Choroid plexus epithelial cell (primary cell): ENCODE data around the gene NLRP14.

Experiments used
- DNase-seq: peaks from one replicate; pipeline ENCODE4 v3.0.0-alpha.2; 2010; ENCODE audit warnings: low read depth
- H3K4me3 ChIP-seq: 2 replicates; pipeline ENCODE4 v1.5.1; 2011; ENCODE audit warnings: low read depth, mild to moderate bottlenecking, control low read depth, low read length, moderate library complexity
- TF ChIP-seq, protein P1 (sequence below): conservative IDR thresholded peaks from 2 replicates; pipeline ENCODE4 v1.5.1; 2011; ENCODE audit warnings: low read depth, mild to moderate bottlenecking, control low read depth, inconsistent platforms, low read length, moderate library complexity

NLRP14 gene

DNA sequence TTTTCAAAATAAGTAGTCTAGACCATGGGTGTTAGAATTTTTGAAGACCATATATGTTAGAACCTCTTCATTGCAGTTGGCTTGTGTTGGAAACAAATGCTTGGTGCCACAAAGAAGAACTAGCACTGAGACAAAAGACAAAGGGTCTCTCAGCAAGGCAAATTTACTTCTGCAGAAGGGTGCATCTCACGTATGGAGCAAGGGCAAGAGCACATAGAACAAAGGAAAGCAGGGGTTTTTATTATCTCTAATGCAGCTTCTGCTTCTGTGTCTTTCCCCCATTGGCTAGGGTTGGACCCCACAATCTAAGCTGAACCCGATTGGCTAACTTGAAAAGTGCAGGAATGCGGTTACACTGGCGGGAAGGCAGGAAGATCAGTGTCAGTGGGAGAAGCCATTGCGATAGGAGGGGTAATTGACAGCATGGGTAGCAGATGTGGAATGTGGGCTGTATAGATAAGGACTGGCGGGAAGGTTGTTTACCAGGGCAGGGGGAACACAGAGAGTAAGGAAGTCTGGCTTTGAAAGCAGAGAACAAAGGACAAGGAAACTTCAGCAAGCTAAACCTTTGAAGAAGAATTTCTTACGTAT lies 59.4 kb downstream of the NLRP14 start:
- TF ChIP-seq, protein P1, sequence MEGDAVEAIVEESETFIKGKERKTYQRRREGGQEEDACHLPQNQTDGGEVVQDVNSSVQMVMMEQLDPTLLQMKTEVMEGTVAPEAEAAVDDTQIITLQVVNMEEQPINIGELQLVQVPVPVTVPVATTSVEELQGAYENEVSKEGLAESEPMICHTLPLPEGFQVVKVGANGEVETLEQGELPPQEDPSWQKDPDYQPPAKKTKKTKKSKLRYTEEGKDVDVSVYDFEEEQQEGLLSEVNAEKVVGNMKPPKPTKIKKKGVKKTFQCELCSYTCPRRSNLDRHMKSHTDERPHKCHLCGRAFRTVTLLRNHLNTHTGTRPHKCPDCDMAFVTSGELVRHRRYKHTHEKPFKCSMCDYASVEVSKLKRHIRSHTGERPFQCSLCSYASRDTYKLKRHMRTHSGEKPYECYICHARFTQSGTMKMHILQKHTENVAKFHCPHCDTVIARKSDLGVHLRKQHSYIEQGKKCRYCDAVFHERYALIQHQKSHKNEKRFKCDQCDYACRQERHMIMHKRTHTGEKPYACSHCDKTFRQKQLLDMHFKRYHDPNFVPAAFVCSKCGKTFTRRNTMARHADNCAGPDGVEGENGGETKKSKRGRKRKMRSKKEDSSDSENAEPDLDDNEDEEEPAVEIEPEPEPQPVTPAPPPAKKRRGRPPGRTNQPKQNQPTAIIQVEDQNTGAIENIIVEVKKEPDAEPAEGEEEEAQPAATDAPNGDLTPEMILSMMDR, result no peak
- no peak for DNase-seq
- H3K4me3 ChIP-seq, result no peak overlapping the region

DNA sequence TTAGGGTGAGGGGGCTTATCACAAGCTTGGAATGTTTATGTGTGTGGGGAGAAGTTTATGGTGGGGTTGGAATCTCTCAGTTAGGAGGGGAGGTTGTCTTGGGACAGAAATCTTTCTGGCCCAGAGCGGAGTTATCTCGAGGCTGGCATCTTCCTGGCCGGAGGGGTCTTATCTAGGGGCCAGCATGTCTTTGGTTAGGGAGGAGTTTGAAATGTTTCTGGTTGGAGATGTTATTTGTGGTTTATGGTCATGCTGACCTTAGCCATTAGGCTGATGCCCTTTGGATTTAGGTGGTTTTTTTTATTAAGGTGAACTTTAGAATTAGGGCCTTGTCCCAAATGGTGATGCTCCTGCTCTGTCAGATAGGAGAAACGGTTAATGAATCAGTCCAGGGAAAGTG lies 60.6 kb downstream of the NLRP14 start:
- H3K4me3 ChIP-seq, result no peak overlapping the region
- no peak for DNase-seq
- TF ChIP-seq, protein P1, result no peak

DNA sequence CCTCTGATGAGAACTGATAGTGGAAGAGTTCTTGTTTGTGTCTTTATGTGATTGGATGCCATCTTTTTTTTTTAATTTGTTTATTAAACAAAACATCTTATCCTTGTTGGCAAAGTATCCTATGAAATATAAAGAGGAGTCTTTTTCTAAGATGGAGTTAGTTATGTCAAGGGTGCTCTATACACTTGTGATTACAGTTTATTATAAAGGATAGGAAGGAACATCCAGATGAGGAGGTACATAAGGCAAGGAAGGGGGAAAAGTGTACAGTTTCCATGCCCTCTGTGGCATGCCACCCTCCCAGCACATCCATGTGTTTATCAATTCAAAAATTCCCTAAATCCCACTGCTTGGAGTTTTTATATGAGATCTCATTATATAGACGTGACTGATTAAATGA lies 61.2 kb downstream of the NLRP14 start:
- DNase-seq, result no peak
- TF ChIP-seq, protein P1, result no peak
- no peak overlapping the region for H3K4me3 ChIP-seq

DNA sequence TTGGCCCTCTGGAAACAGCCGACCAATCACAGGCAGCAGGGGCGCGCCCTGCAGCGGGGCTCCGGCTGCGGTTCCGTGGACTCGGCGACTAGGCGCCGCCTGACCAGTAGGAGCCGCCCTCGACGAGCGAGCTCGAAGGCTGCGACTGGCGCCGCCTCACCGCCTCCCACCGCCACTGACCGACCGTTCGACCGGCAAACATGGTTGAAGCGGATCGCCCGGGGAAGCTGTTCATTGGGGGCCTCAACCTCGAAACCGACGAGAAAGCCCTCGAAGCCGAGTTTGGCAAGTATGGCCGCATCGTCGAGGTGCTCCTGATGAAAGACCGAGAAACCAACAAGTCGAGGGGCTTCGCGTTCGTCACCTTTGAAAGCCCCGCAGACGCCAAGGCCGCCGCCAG lies 68.6 kb downstream of the NLRP14 start, which contains the start of gene RBMXL2:
TSS of gene RBMXL2 (plus strand) at position 78 of the 400 bp plus-strand sequence. CDS start at position 201, 123 bp downstream.
- TF ChIP-seq, protein P1, result peak; percentile 21
- peak; percentile 9 for DNase-seq
- no peak within 1 kb of the TSS for H3K4me3 ChIP-seq

DNA sequence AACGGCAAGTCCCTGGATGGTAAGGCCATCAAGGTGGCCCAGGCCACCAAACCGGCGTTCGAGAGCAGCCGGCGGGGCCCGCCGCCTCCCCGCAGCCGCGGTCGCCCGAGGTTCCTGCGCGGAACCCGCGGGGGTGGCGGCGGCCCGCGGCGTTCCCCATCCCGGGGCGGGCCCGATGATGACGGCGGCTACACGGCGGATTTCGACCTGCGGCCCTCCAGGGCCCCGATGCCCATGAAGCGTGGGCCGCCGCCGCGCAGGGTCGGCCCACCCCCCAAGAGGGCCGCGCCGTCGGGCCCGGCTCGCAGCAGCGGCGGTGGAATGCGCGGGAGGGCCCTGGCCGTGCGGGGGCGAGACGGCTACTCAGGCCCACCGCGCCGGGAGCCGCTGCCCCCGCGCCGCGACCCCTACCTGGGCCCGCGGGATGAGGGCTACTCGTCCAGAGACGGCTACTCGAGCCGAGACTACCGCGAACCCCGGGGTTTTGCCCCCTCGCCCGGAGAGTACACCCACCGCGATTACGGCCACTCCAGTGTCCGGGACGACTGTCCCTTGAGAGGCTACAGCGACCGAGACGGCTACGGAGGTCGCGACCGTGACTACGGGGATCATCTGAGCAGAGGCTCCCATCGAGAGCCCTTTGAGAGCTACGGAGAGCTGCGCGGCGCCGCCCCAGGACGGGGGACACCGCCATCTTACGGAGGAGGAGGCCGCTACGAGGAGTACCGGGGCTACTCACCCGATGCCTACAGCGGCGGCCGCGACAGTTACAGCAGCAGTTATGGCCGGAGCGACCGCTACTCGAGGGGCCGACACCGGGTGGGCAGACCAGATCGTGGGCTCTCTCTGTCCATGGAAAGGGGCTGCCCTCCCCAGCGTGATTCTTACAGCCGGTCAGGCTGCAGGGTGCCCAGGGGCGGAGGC lies 69.3 kb downstream of the NLRP14 start:
- DNase-seq, result no peak
- H3K4me3 ChIP-seq, result no peak overlapping the region
- TF ChIP-seq, protein P1, result no peak

DNA sequence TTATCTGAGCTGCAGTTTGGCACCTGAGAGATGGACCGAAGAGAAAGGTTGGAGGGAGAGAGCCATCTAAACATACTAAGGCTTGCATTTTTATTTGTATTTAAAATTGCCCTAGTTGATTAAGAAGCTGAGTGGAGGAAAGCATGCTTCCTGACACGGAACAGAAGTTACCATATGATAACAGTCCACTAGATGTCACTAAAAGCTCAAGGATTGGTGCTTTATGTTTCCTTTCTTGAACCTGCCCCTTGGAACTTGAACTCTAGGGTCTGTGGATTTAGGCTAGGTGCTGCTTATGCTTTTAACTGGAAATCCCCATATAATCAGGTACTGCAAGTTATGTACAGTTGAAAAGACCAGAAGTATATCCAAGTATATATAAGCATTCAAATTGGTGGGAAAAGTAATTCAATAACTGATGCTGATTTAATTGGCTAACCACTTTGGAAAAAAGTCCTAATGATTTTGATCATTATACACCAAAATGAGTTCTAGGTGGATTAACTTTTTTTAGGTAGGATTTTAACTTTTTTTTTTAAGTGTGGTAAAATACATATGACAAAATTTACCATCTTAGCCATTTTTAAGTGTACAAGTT lies 78.1 kb downstream of the NLRP14 start:
- DNase-seq, result peak; percentile 71
- H3K4me3 ChIP-seq, result no peak overlapping the region
- TF ChIP-seq, protein P1, result peak; percentile 76
